Left lung (tissue), 10 donors: Measurements from ENCODE around the gene AUTS2. TPM values are rescaled to one million over a fixed set of nuclear protein-coding genes. Genes with fewer than 3 reads are reported as not detected.

Experiments used
- ATAC-seq: fragments of 200-7000 bp; cut with Tn5 transposase; one replicate; pipeline ENCODE4 v1.9.1; 2020; ENCODE audit warnings: moderate library complexity
- DNase-seq, 4 donors: peaks; one replicate each; pipeline ENCODE4 v3.0.0-alpha.2; 2013 to 2020
- H3K27ac ChIP-seq, 2 donors: fragments of 200-600 bp; sonication (generic) in 1 of 2; one replicate each; pipeline versions ENCODE4 v1.5.0 to v1.8.0; 2020 to 2021
- H3K27me3 ChIP-seq, 2 donors: fragments of 200-600 bp; sonication (generic) in 1 of 2; one replicate each; pipeline versions ENCODE4 v1.5.0 to v1.8.0; 2020 to 2021
- H3K36me3 ChIP-seq, 2 donors: fragments of 200-600 bp; sonication (generic) in 1 of 2; one replicate each; pipeline versions ENCODE4 v1.5.0 to v1.8.0; 2020 to 2021
- H3K4me1 ChIP-seq, 2 donors: fragments of 200-600 bp; one replicate each; pipeline ENCODE4 v1.8.0; 2021
- H3K4me3 ChIP-seq, 2 donors: fragments of 200-600 bp; sonication (generic) in 1 of 2; one replicate each; pipeline versions ENCODE4 v1.5.0 to v1.8.0; 2020 to 2021; ENCODE audit warnings: mild to moderate bottlenecking in 1 of 2
- H3K9me3 ChIP-seq, 2 donors: fragments of 200-600 bp; sonication (generic) in 1 of 2; one replicate each; pipeline versions ENCODE4 v1.5.0 to v1.8.0; 2020 to 2021
- CTCF ChIP-seq, 2 donors: fragments of 200-600 bp; sonication (generic) in 1 of 2; IDR thresholded peaks; one replicate each; pipeline versions ENCODE4 v1.5.0 to v1.8.0; 2021; ENCODE audit warnings: antibody characterized with exemption in 2 of 2
- intact Hi-C, 2 donors: fragments of 100-400 bp; cut with DNase I; formaldehyde crosslinking; loops; one replicate each; pipeline versions ENCODE4 v1.11.2 to v1.14.2; 2022
- polyA plus RNA-seq, 6 donors: library from polyadenylated mRNA; unstranded; fragments of 120-200 nt; gene quantifications; one replicate each; pipeline ENCODE4 v1.2.1, GENCODE V29; 2013; ENCODE audit not compliant: insufficient read length in 6 of 6
- total RNA-seq, 2 donors: library from RNA; stranded (reverse); fragmentation: NEBNext Ultra II Directional; extraction: Animal tissue kit (Norgen Biotek cat#: 25700); gene quantifications; one replicate each; pipeline ENCODE4 v1.2.1, GENCODE V29; 2021
- donor health status: DM: no; HTN: yes; CAD: no.
- donor health status: DM: no; HTN: no; CAD: no.

The AUTS2 gene
- total and polyA plus RNA-seq, 8 donors: 40.4 to 119 (median 103) TPM

GRCh38 chr7:70680306-70680705 lies 1082.0 kb downstream of the AUTS2 start:
- Histone ChIP-seq H3K36me3 (no peaks in the 10 kb centered on the region), H3K9me3 (no peaks in the 10 kb centered on the region), H3K4me1 (no peaks in the 10 kb centered on the region), H3K27me3 (no peaks in the 10 kb centered on the region), H3K27ac (no peak overlapping the region), H3K4me3 (no peak overlapping the region)
- no peak for TF ChIP-seq CTCF (IDR thresholded peaks at IDR 0.05)
- intact Hi-C loops: no loop called here
- DNase-seq: no peak
- no peak for ATAC-seq

DNA sequence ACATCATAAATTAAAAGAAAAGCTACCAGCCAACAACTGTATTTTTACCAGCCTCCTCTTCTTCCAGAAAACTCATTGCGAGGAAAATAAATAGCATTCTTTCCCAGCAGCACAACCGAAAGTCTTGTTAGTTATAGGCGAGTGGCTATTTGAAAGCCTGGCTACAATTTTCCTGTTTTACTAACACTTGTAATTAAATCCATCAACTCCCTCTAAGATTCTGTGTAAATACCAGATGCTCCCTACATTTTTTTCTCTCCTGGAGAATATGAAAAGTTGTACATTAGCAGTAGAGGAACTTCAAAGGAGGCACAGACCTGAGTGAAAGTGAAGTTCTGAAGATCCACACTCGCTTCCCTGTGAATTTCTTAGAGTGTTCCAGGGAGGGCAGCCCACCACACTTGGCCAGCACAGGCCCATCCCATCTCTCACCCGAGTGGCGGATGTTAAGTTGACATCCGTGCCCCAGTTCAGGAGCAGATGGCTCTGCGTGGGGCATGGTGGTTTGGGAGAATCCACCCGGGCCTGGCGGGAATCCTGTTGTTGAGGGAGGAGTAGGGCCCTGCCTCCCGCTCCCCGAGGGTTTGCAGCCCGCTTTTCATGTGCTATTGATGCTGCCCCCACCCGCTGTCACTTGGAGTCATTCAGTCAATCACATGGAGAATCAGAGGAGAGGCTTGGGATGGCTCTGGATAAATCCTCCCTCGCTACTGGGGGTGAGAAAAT lies 1082.6 kb downstream of the AUTS2 start:
- no peak for TF ChIP-seq CTCF (IDR thresholded peaks at IDR 0.05)
- DNase-seq: no peak
- Histone ChIP-seq H3K36me3 (no peaks in the 10 kb centered on the region), H3K27ac (no peak overlapping the region), H3K4me3 (no peak overlapping the region), H3K4me1 (no peaks in the 10 kb centered on the region), H3K9me3 (no peaks in the 10 kb centered on the region), H3K27me3 (no peaks in the 10 kb centered on the region)
- ATAC-seq: no peak
- intact Hi-C loops: no loop called here

DNA sequence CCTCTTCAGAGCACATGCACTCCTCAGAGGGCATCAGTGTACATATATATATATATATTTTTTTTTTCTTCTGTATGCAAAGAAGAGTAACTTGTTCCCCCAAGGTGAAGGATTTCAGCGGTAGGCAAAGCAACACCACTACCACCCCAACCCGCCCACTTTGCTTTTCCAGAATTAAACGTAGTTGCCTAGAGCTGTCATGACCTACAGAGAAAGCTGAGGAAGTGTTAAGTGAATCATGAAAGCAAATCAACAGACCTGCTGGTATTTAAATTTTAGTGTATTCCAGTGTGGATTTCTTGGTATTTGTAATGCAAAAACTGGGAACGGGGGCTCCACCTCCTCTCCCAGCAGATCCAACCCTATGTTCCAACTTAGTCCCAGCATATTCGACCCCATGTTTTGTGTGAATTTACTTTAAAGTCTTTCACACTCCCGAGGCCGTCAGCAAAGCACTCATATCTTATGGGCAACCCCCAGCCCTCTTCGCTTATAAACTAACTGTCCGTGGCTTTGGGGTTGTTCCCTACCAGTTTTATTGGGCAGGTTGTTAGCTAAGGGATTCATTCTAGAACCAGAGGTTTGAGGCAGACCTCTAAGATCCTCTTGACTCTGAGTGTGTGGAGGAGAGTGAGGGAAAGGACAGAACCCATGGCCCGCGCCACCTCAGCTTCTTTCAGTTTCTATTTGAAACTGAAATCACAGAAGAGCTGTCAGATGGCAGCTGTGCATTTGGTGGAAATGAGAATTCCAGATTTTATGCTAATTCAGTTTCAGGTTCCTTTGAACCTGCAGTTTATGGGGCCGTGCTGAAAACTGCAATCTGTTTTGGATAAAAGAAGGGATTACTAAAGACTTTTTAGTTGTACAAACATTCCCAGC lies 1083.4 kb downstream of the AUTS2 start:
- ATAC-seq (peak; percentile 29), DNase-seq (no peak)
- H3K4me3 ChIP-seq: no peak overlapping the region
- intact Hi-C loops: no loop called here
- TF ChIP-seq CTCF (IDR thresholded peaks at IDR 0.05): no peak
- H3K4me1 ChIP-seq: no peaks in the 10 kb centered on the region
- no peaks in the 10 kb centered on the region for H3K36me3 ChIP-seq
- no peak overlapping the region for H3K27ac ChIP-seq
- H3K9me3 ChIP-seq: no peaks in the 10 kb centered on the region
- H3K27me3 ChIP-seq: no peaks in the 10 kb centered on the region

DNA sequence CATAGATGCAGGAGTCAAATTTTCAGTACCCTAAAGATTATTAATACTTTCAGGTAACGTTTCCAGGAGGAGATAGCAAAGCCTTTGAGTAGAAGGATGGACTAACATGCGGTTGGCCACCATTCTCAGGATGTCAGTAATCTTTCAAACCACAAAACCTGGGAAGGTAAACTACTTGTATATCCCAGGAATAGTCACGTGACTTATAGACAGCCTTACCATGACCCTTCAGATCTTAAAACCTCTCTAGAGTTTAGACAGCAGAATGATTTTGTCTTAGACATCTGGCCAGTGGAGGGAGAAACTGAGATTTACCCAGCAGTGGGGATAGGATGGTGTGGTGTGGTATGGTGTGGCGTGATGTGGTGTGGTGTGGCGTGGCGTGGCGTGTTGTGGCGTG lies 1085.9 kb downstream of the AUTS2 start:
- no peak for ATAC-seq

More for the DNA sequence above, 1085.9 kb downstream of the AUTS2 start:
- Histone ChIP-seq H3K4me1 (no peaks in the 10 kb centered on the region), H3K4me3 (no peak overlapping the region), H3K36me3 (no peaks in the 10 kb centered on the region), H3K27ac (no peak overlapping the region), H3K27me3 (no peaks in the 10 kb centered on the region), H3K9me3 (no peaks in the 10 kb centered on the region)
- intact Hi-C loops: no loop called here
- no peak for DNase-seq
- TF ChIP-seq CTCF (IDR thresholded peaks at IDR 0.05): no peak
